ENCODE data around the gene BCL10.

BCL10 gene

DNA sequence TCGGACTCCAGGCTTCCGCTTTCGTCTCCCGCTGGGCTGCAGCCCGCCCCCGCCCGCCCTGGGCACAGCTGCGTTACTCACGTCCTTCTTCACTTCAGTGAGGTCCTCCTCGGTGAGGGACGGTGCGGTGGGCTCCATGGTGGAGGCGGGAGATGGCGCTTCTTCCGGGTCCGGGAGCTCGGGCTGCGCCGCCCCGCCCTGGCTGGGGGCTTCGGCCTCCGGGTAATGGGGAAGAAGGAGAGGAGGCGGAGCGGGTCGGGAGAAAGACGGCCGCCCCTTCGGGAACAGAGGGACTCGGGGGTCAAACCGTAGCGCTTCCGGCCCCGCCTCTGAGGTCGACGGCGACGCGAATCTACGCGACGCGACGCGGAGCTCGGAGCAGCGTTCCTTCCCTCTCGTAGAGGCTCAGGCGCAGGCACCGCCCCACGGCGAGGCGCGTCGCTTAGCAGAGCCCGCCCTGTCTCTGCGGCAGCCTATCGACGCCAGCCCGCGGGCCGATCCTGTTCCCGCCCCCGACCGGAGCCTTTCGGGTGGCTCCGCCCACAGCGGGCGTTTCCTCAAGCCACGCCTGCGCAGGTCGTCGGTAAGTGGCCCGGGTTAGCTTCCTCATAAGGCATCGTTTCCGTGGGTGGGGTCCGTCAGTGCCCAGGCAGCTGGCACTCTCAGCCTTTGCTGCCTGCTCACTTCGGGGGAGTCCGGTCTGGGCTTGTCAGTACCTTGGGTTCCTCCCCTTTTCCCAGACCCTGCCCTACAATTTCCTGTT lies at the start of gene BCL10:
Gene BCL10, minus strand, starts transcription at position 418 of the 763 bp plus-strand sequence. Its CDS starts 280 bp downstream, at position 138.
- peak; percentile 91 for DNase-seq (ENCODE audit: low read depth)
- peak within 1 kb of the TSS; percentile 93 for H3K4me3 ChIP-seq (ENCODE audit: low read depth, low read length)
- in situ Hi-C loops (cut with HindIII; ENCODE audit: low sequenced_read_pairs): no loop called here
- no peak for TF ChIP-seq CTCF (IDR thresholded peaks at IDR 0.05; ENCODE audit: low read depth, low read length, missing control alignments)

GRCh38 chr1:85325920-85326319 lies 49.5 kb upstream of the BCL10 start:
- DNase-seq (ENCODE audit: low read depth): no peak
- no peak for TF ChIP-seq CTCF (IDR thresholded peaks at IDR 0.05; ENCODE audit: low read depth, low read length, missing control alignments)
- no peak overlapping the region for H3K4me3 ChIP-seq (ENCODE audit: low read depth, low read length)
- in situ Hi-C loops (cut with HindIII; ENCODE audit: low sequenced_read_pairs): no loop called here

DNA sequence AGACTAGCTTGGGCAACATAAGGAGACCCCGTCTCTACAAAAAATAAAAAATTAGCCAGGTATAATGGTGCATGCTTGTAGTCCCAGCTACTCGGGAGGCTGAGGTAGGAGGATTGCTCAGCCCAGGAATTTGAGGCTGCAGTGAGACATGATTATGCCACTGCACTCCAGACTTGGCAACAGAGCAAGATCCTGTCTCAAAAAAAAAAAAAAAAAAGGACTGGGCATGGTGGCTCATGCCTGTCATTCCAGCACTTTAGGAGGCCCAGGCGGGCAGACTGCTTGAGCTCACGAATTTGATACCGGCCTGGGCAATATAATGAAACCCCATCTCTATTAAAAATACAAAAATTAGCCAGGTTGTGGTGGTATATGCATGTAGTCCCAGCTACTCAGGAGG lies 47.3 kb upstream of the BCL10 start:
- in situ Hi-C loops (cut with HindIII; ENCODE audit: low sequenced_read_pairs): loop anchor here (25.0 kb wide), 2 partner anchors 239 to 564 kb away; no protein-coding TSS in a partner anchor
- no peak overlapping the region for H3K4me3 ChIP-seq (ENCODE audit: low read depth, low read length)
- DNase-seq (ENCODE audit: low read depth): no peak
- TF ChIP-seq CTCF (IDR thresholded peaks at IDR 0.05; ENCODE audit: low read depth, low read length, missing control alignments): no peak

DNA sequence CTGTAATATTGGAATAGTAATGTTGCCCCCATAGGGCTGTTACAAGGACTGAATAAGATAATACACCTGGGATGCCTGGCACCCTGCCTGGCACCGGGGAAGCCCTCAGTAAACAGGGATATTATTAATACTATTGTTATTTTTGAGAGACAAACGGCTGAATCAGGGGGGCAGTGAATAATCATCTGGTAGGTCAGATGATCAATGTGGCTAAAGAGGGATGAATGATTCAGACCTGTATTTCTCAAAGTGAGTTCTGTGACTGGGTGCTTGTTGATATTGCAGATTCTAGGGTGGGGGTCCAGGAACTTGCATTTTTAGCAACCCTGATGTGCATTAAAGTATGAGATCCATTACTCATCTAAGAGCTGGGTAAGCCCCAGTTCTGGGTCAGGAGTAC lies 46.2 kb upstream of the BCL10 start:
- H3K4me3 ChIP-seq (ENCODE audit: low read depth, low read length): no peak overlapping the region
- in situ Hi-C loops (cut with HindIII; ENCODE audit: low sequenced_read_pairs): loop anchor here (25.0 kb wide), 2 partner anchors 240 to 565 kb away; no protein-coding TSS in a partner anchor
- DNase-seq (ENCODE audit: low read depth): no peak
- TF ChIP-seq CTCF (IDR thresholded peaks at IDR 0.05; ENCODE audit: low read depth, low read length, missing control alignments): no peak

- DNase-seq (ENCODE audit: low read depth): no peak
- no peak for TF ChIP-seq CTCF (IDR thresholded peaks at IDR 0.05; ENCODE audit: low read depth, low read length, missing control alignments)
- no peak overlapping the region for H3K4me3 ChIP-seq (ENCODE audit: low read depth, low read length)
- in situ Hi-C loops (cut with HindIII; ENCODE audit: low sequenced_read_pairs): loop anchor here (25.0 kb wide), 2 partner anchors 241 to 566 kb away; no protein-coding TSS in a partner anchor
These were observed 45.0 kb upstream of the BCL10 start for GRCh38 chr1:85321237-85321964.

DNA sequence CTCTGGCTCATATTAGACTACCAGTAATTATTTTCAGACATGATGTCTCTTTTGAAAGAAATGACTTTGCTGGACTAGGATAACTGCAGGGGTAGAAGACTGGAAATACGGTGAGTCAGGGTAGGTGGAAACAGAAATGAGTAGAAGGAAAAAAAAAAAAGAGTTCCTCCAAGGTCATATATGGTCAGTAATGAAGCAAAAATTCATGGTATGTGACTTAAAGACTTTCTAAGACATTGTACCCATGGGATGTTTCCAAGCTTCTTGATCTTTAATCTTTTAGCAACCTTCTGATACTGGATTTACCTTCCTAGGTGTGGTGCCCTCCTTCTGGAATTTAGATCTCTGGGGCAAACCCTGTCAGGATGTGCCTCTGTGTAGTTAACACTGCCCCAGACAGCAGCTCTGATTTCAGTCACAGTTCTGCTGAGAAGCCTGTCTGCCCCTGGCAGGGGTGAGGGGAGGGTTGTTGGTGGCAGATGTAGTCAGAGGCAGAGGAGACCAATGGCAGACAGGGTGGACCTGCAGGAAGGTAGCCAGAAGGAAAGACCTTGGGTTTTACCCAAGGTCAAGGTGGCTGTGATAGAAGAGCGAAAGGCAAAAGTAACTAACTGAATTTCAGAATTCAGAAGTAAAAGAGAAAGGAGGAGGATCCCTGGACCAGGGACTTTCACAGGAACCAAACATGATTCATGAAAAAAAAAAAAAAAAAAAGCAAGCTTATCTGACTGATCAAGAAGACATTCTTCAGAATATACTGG lies 44.1 kb upstream of the BCL10 start:
- no peak overlapping the region for H3K4me3 ChIP-seq (ENCODE audit: low read depth, low read length)
- in situ Hi-C loops (cut with HindIII; ENCODE audit: low sequenced_read_pairs): loop anchor here (25.0 kb wide), 2 partner anchors 242 to 567 kb away; no protein-coding TSS in a partner anchor
- DNase-seq (ENCODE audit: low read depth): no peak
- TF ChIP-seq CTCF (IDR thresholded peaks at IDR 0.05; ENCODE audit: low read depth, low read length, missing control alignments): no peak
